ENCODE results near the gene FGF14. TPM values are rescaled to one million over a fixed set of nuclear protein-coding genes. Genes with fewer than 3 reads are reported as not detected.

Gene FGF14
- total RNA-seq, 1 experiment from 2014 or later, result 0.22 TPM

DNA sequence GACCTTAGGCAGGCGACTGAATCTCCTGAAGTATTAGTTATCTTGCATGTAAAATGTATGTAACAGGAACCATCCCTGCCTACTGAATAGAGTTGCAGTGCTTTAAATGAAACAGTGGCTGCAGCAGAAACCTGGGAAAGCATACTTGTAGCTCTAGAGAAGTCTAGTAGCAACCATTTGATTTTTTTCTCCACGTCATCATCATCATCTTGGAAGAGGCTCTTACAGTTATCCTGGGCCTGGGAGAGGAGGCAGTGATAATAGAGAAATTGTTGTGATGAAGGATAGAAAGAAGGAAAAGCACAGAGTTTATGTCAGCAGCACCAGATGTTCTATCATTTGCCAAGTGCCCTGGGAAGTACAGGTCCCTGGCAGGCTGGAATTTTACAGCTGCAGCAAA lies 571.8 kb downstream of the FGF14 start:
- TF ChIP-seq, protein P1, sequence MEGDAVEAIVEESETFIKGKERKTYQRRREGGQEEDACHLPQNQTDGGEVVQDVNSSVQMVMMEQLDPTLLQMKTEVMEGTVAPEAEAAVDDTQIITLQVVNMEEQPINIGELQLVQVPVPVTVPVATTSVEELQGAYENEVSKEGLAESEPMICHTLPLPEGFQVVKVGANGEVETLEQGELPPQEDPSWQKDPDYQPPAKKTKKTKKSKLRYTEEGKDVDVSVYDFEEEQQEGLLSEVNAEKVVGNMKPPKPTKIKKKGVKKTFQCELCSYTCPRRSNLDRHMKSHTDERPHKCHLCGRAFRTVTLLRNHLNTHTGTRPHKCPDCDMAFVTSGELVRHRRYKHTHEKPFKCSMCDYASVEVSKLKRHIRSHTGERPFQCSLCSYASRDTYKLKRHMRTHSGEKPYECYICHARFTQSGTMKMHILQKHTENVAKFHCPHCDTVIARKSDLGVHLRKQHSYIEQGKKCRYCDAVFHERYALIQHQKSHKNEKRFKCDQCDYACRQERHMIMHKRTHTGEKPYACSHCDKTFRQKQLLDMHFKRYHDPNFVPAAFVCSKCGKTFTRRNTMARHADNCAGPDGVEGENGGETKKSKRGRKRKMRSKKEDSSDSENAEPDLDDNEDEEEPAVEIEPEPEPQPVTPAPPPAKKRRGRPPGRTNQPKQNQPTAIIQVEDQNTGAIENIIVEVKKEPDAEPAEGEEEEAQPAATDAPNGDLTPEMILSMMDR (conservative IDR thresholded peaks at IDR 0.05), result no peak
- H3K36me3 Mint-ChIP-seq (ENCODE audit: insufficient read depth in 1 of 3, low read depth in 3 of 3), result peaks cover 0 to 4% (median 0%) of the 10 kb centered on the region in 3 experiments; a peak in 3 of 7 replicates

More for the DNA sequence above, 571.8 kb downstream of the FGF14 start:
- H3K4me3 Mint-ChIP-seq, result no peak overlapping the region
- no peak overlapping the region for H4K91ac ChIP-seq (ENCODE audit: insufficient read length, low read depth, low read length)
- no peak overlapping the region for H3K14ac ChIP-seq (ENCODE audit: insufficient read depth, low read length)
- H3K27ac ChIP-seq (ENCODE audit: insufficient read length, low read depth, low read length), result no peak overlapping the region
- peak overlapping the region; percentile 53 for H3T11ph ChIP-seq (ENCODE audit: low read length)
- peaks cover 4% of the 10 kb centered on the region in 2 experiments; a peak in 4 of 5 replicates for H3K9me3 Mint-ChIP-seq
- no peaks in the 10 kb centered on the region for H4K20me1 ChIP-seq (ENCODE audit: control insufficient read depth, insufficient read depth, insufficient read length)
- H4K5ac ChIP-seq (ENCODE audit: insufficient read length, low read depth, low read length), result no peak overlapping the region
- no peaks in the 10 kb centered on the region for H3K23me2 ChIP-seq (ENCODE audit: insufficient read length, low read depth, low read length, poor library complexity, severe bottlenecking)
- H3K27me3 Mint-ChIP-seq (ENCODE audit: low read depth), result no peaks in the 10 kb centered on the region
- H3K56ac ChIP-seq (ENCODE audit: insufficient read length, low read depth, low read length), result no peak overlapping the region
- WGBS (ENCODE audit: extremely low coverage, insufficient read length, low lambda C conversion rate), result no CpG with 5 or more reads among the region's 2 CpGs
- DNase-seq, result no peak
- no peak overlapping the region for H2AK5ac ChIP-seq (ENCODE audit: insufficient read length, low read length)
- no peak overlapping the region for H4K8ac ChIP-seq (replicated peaks; ENCODE audit: insufficient read length, low read depth, low read length)
- no peak overlapping the region for H3K27ac Mint-ChIP-seq
- no peak overlapping the region for H2BK20ac ChIP-seq (ENCODE audit: low read depth, low read length, poor library complexity, severe bottlenecking)
- no peaks in the 10 kb centered on the region for H3K9me3 ChIP-seq (ENCODE audit: control insufficient read depth, low read depth, low read length)
- H2BK120ac ChIP-seq (ENCODE audit: low read depth, low read length, poor library complexity, severe bottlenecking), result no peak overlapping the region
- no peak overlapping the region for H2BK5ac ChIP-seq (ENCODE audit: insufficient read length, low read length)
- H3K4me1 ChIP-seq (ENCODE audit: insufficient read depth, low read length), result no peaks in the 10 kb centered on the region
- no peak overlapping the region for H3K18ac ChIP-seq (ENCODE audit: insufficient read length, low read depth, low read length)
- H3K9ac ChIP-seq (ENCODE audit: extremely low read depth, insufficient read length, low read length), result no peak overlapping the region
- no peaks in the 10 kb centered on the region for H3K4me1 Mint-ChIP-seq
- H3K4ac ChIP-seq (ENCODE audit: low read depth, low read length), result no peak overlapping the region
- no peak overlapping the region for H2AFZ ChIP-seq (ENCODE audit: low read length)
- H2BK15ac ChIP-seq (ENCODE audit: low read depth, low read length), result no peak overlapping the region
- H3K79me1 ChIP-seq (ENCODE audit: insufficient read depth, low read depth, low read length, poor library complexity, severe bottlenecking), result no peaks in the 10 kb centered on the region
- no peaks in the 10 kb centered on the region for H3K79me2 ChIP-seq (ENCODE audit: insufficient read depth, low read length)
- H3K27me3 ChIP-seq (ENCODE audit: insufficient read depth, low read length), result no peaks in the 10 kb centered on the region
- no peak overlapping the region for H3K4me2 ChIP-seq (ENCODE audit: insufficient read depth, insufficient read length, low read length)
- H3K23ac ChIP-seq (ENCODE audit: insufficient read length, low read depth, low read length), result no peak overlapping the region
- H2BK12ac ChIP-seq (ENCODE audit: insufficient read length, low read depth, low read length), result no peak overlapping the region

Measured in H9 (cell line).